Measurements from ENCODE around the gene MEPE.

GRCh38 chr4:87840149-87840548 is 7.4 kb downstream of the MEPE start:
- no peak for TF ChIP-seq PREB (CRISPR knock-in tag; IDR thresholded peaks at IDR 0.05; ENCODE audit: borderline replicate concordance)
- TF ChIP-seq CTCF (IDR thresholded peaks at IDR 0.05), result no peak
- no peak for TF ChIP-seq ESRRA (CRISPR knock-in tag; IDR thresholded peaks at IDR 0.05; ENCODE audit: borderline replicate concordance)
- no peak for TF ChIP-seq MAX (CRISPR knock-in tag; IDR thresholded peaks at IDR 0.05)
- no peak for TF ChIP-seq TP53 (CRISPR knock-in tag; IDR thresholded peaks at IDR 0.05)
- no peak for TF ChIP-seq MYBL2 (CRISPR knock-in tag; IDR thresholded peaks at IDR 0.05)
- no peak for TF ChIP-seq E2F1 (CRISPR knock-in tag; IDR thresholded peaks at IDR 0.05)
- no peak for TF ChIP-seq USF2 (CRISPR knock-in tag; IDR thresholded peaks at IDR 0.05)
- TF ChIP-seq NFE2L1 (CRISPR knock-in tag; IDR thresholded peaks at IDR 0.05), result no peak
- TF ChIP-seq FOXJ3 (CRISPR knock-in tag; IDR thresholded peaks at IDR 0.05; ENCODE audit: borderline replicate concordance), result no peak
- TF ChIP-seq HMGXB4 (CRISPR knock-in tag; IDR thresholded peaks at IDR 0.05), result no peak
- no peak for TF ChIP-seq AR (CRISPR knock-in tag; IDR thresholded peaks at IDR 0.05)
- no peak for TF ChIP-seq ZNF138 (CRISPR knock-in tag; conservative IDR thresholded peaks at IDR 0.05)
- no peak for TF ChIP-seq JUN (CRISPR knock-in tag; IDR thresholded peaks at IDR 0.05)

Data from WTC11 (cell line).